HepG2 (cell line): ENCODE results near the gene ACCSL.

ENCODE experiments used
- CTCF ChIP-seq: sonication (generic); formaldehyde crosslinking; IDR thresholded peaks from 2 replicates; pipeline ENCODE4 v1.5.0; 2020; ENCODE audit warnings: mild to moderate bottlenecking, missing genetic modification reagents, moderate library complexity
- GTF2F1 ChIP-seq: fragments of 150-350 bp; IDR thresholded peaks from 2 replicates; pipeline ENCODE4 v1.6.1; 2014; ENCODE audit warnings: low read length
- HDAC2 ChIP-seq: sonication (generic); formaldehyde crosslinking; IDR thresholded peaks from 2 replicates; pipeline ENCODE4 v1.4.0; 2020; ENCODE audit warnings: missing genetic modification reagents
- MYC ChIP-seq: sonication (generic); formaldehyde crosslinking; IDR thresholded peaks from 2 replicates; pipeline ENCODE4 v1.9.0; 2021; ENCODE audit warnings: missing genetic modification reagents, borderline replicate concordance
- POLR2A ChIP-seq, 2 experiments: IDR thresholded peaks; 2 replicates each; pipeline ENCODE4 v1.6.1; 2011; ENCODE audit warnings: low read depth in 2 of 2, low read length in 2 of 2, mild to moderate bottlenecking in 1 of 2, moderate library complexity in 1 of 2; ENCODE audit not compliant: insufficient read depth in 1 of 2
- RNF2 ChIP-seq: fragments of 450-650 bp; conservative IDR thresholded peaks from 2 replicates; pipeline ENCODE4 v1.6.1; 2016; ENCODE audit warnings: low read depth
- SP2 ChIP-seq: sonication (generic); formaldehyde crosslinking; IDR thresholded peaks from 2 replicates; pipeline ENCODE4 v1.5.1; 2020; ENCODE audit warnings: mild to moderate bottlenecking, missing genetic modification reagents
- TCF12 ChIP-seq, 2 experiments: fragments of 450-650 bp in 1 of 2; sonication (generic) in 1 of 2; formaldehyde crosslinking in 1 of 2; IDR thresholded peaks; 2 replicates each; pipeline versions ENCODE4 v1.6.1 to v1.8.0; 2017 to 2022; ENCODE audit warnings: antibody characterized with exemption in 1 of 2, mild to moderate bottlenecking in 1 of 2, missing genetic modification reagents in 1 of 2, moderate library complexity in 1 of 2
- TOPORS ChIP-seq: sonication (generic); formaldehyde crosslinking; IDR thresholded peaks from 2 replicates; pipeline ENCODE4 v1.8.0; 2023; ENCODE audit warnings: mild to moderate bottlenecking, missing genetic modification reagents
- ZFP1 ChIP-seq: IDR thresholded peaks from 2 replicates; pipeline ENCODE4 v1.6.1; 2016
- ZNF274 ChIP-seq: sonication (generic); formaldehyde crosslinking; IDR thresholded peaks from 2 replicates; pipeline ENCODE4 v1.5.1; 2020; ENCODE audit warnings: mild to moderate bottlenecking, missing genetic modification reagents
- ZNF672 ChIP-seq: sonication (generic); formaldehyde crosslinking; IDR thresholded peaks from 2 replicates; pipeline ENCODE4 v1.8.1; 2022; ENCODE audit warnings: missing genetic modification reagents
- TF ChIP-seq, protein P1 (sequence below): sonication (generic); formaldehyde crosslinking; IDR thresholded peaks from 2 replicates; pipeline ENCODE4 v1.4.0; 2020; ENCODE audit warnings: missing genetic modification reagents, borderline replicate concordance

DNA sequence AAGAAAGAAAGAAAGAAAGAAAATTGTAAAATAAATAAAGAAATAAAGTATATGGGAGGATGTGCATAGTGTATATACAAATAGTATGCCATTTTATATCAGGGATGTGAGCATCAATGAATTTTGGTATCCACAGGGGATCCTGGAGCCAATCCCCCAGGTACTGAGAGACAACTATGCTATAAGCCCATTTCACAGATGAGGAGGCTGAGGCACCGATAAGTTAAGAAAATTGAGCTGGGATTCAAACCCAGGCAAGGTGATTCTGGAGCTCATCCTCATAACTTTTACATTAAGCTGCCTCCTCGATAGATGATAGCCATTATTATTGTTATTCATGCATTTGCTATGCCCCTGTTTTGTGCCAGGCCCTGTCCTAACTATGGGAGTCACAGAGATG is 47.0 kb upstream of the ACCSL start:
- TF ChIP-seq ZNF274 (CRISPR knock-in tag), result no peak
- no peak for TF ChIP-seq GTF2F1
- no peak for TF ChIP-seq HDAC2 (CRISPR knock-in tag)
- no peak for TF ChIP-seq ZNF672
- TF ChIP-seq CTCF (CRISPR knock-in tag), result no peak
- TF ChIP-seq TOPORS, result no peak
- no peak for TF ChIP-seq TCF12 (IDR thresholded peaks at IDR 0.05)
- TF ChIP-seq TCF12 (CRISPR knock-in tag; IDR thresholded peaks at IDR 0.05), result no peak
- no peak for TF ChIP-seq ZFP1 (CRISPR knock-in tag)
- TF ChIP-seq SP2 (CRISPR knock-in tag), result no peak
- TF ChIP-seq RNF2, result no peak
- TF ChIP-seq MYC (CRISPR knock-in tag), result no peak
- no peak for TF ChIP-seq POLR2A (IDR thresholded peaks at IDR 0.05; ENCODE audit: insufficient read depth in 1 of 2, low read depth in 2 of 2, low read length in 2 of 2)
- TF ChIP-seq, protein P1, sequence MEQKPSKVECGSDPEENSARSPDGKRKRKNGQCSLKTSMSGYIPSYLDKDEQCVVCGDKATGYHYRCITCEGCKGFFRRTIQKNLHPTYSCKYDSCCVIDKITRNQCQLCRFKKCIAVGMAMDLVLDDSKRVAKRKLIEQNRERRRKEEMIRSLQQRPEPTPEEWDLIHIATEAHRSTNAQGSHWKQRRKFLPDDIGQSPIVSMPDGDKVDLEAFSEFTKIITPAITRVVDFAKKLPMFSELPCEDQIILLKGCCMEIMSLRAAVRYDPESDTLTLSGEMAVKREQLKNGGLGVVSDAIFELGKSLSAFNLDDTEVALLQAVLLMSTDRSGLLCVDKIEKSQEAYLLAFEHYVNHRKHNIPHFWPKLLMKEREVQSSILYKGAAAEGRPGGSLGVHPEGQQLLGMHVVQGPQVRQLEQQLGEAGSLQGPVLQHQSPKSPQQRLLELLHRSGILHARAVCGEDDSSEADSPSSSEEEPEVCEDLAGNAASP, result no peak
